ENCODE measurements around the gene METTL3. TPM values are rescaled to one million over a fixed set of nuclear protein-coding genes. Genes with fewer than 3 reads are reported as not detected.

METTL3 gene
- total RNA-seq, 4 donors from 2014 or later, result 38.9 to 125 (median 44.8) TPM

DNA sequence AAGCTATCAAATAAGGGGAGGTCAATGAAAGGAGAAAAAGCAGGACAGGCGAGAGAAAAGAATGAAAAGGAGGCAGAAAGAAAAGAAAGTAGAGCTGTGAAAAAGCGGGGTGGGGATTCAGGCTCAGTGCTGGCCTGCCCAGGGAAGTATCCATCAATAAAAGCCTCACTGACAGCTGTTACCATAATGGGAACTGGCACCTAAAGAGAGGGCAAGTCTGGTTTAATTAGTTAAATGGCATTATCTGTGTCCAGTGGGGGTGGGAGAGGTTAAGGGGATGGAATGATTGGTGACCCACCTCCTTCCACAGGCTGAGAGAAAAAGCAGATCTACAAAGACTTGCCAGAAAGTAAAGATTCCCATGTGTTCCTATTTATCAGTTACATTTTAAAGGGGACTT lies 7.6 kb upstream of the METTL3 start:
- H3K4me3 ChIP-seq, result no peak overlapping the region
- no peaks in the 10 kb centered on the region for H3K9me3 ChIP-seq
- no peak overlapping the region for H3K27ac ChIP-seq
- TF ChIP-seq EP300 (IDR thresholded peaks at IDR 0.05) (no peak), POLR2A (IDR thresholded peaks at IDR 0.05) (no peak), POLR2AphosphoS5 (IDR thresholded peaks at IDR 0.05) (no peak)
- TF ChIP-seq, protein P1, sequence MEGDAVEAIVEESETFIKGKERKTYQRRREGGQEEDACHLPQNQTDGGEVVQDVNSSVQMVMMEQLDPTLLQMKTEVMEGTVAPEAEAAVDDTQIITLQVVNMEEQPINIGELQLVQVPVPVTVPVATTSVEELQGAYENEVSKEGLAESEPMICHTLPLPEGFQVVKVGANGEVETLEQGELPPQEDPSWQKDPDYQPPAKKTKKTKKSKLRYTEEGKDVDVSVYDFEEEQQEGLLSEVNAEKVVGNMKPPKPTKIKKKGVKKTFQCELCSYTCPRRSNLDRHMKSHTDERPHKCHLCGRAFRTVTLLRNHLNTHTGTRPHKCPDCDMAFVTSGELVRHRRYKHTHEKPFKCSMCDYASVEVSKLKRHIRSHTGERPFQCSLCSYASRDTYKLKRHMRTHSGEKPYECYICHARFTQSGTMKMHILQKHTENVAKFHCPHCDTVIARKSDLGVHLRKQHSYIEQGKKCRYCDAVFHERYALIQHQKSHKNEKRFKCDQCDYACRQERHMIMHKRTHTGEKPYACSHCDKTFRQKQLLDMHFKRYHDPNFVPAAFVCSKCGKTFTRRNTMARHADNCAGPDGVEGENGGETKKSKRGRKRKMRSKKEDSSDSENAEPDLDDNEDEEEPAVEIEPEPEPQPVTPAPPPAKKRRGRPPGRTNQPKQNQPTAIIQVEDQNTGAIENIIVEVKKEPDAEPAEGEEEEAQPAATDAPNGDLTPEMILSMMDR (IDR thresholded peaks at IDR 0.05), result no peak
- no peak for DNase-seq (ENCODE audit: low spot score in 2 of 2)
- no peaks in the 10 kb centered on the region for H3K4me1 ChIP-seq
- no peaks in the 10 kb centered on the region for H3K36me3 ChIP-seq
- WGBS, result 73% methylated on average over 2 of the region's 2 CpGs
- no peaks in the 10 kb centered on the region for H3K27me3 ChIP-seq

DNA sequence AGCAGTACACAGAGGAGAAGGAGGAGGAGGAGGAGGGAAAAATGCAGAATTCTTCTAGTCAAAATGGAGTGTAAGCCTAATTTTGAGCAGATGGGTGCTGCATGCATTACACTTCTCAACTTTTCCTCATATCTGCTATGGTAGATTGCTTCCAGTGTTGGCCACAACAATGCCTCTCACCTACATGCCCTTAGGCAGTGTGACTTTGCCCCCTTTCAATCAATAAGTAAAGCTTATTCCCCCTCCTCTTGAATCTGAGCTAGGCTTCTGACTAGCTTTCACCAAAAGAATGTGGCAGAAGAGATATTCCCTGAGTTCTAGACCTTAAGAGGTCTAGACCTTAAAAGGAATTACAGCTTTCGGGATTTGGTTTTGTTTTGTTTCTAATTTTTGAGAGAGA lies 3.2 kb upstream of the METTL3 start:
- Histone ChIP-seq H3K9me3 (no peaks in the 10 kb centered on the region), H3K36me3 (no peaks in the 10 kb centered on the region), H3K27ac (no peak overlapping the region), H3K4me3 (no peak overlapping the region), H3K4me1 (peaks cover 12% of the 10 kb centered on the region), H3K27me3 (no peaks in the 10 kb centered on the region)
- TF ChIP-seq, protein P1 (IDR thresholded peaks at IDR 0.05), result no peak
- no peak for TF ChIP-seq EP300 (IDR thresholded peaks at IDR 0.05)
- no peak for TF ChIP-seq POLR2AphosphoS5 (IDR thresholded peaks at IDR 0.05)
- TF ChIP-seq POLR2A (IDR thresholded peaks at IDR 0.05), result no peak
- no peak for DNase-seq (ENCODE audit: low spot score in 2 of 2)
- 94% methylated on average over 1 of the region's 1 CpG for WGBS

DNA sequence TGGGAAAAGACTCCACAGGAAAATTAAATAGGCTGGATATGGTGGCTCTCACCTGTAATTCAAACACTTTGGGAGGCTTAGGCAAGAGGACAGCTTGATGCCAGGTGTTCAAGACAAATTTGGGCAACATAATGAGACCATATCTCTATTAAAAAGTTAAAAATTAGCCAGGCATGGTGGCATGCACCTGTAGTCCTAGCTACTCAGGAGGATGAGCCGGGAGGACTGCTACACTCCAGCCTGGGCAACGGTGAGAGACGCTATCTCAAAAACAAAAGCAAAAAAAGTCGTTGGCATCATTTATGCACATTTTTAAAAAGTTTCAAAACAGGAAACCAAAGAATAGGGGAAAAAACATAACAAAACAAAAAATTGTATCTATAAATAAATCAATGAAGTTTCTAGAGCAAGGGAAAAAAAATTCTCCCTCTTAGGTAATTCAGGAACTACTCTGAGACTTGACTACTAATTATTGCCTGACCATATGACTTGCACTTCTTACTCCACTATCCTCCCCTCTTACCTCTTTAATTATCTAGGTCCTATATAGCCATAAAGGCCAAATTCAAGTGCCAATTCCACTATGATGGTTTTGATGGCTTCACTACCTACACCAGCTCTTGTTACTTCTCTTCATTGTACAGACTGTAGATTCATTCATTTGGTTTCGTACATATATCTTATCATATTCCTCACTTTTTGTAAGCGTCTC lies 1.6 kb downstream of the METTL3 start:
- WGBS, result 83% methylated on average over 6 of the region's 6 CpGs
- Histone ChIP-seq H3K4me3 (peak overlapping the region; percentile 62), H3K27me3 (no peaks in the 10 kb centered on the region), H3K27ac (no peak overlapping the region), H3K36me3 (peaks cover 13% of the 10 kb centered on the region), H3K9me3 (no peaks in the 10 kb centered on the region), H3K4me1 (peaks cover 27% of the 10 kb centered on the region)
- TF ChIP-seq, protein P1 (IDR thresholded peaks at IDR 0.05), result no peak
- no peak for TF ChIP-seq EP300 (IDR thresholded peaks at IDR 0.05)
- TF ChIP-seq POLR2AphosphoS5 (IDR thresholded peaks at IDR 0.05), result no peak
- TF ChIP-seq POLR2A (IDR thresholded peaks at IDR 0.05), result no peak
- DNase-seq (ENCODE audit: low spot score in 2 of 2), result no peak

DNA sequence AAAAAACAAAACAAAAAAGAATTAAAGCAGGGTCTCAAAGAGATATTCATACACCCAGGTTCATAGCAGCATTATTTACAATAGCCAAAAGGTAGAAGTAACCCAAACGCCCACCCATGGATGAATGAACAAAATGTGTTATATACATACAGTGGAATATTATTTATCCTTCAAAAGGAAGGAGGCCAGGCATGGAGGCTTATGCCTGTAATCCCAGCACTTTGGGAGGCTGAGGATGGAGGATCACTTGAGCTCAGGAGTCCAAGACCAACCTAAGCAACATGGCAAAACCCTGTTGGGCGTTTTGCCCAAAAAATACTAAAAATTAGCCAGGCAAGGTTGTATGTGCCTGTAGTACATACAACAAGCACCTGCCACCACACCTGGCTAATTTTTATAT lies 4.6 kb downstream of the METTL3 start:
- Histone ChIP-seq H3K9me3 (no peaks in the 10 kb centered on the region), H3K4me3 (no peak overlapping the region), H3K27ac (no peak overlapping the region), H3K27me3 (no peaks in the 10 kb centered on the region), H3K4me1 (peaks cover 27% of the 10 kb centered on the region), H3K36me3 (peaks cover 30% of the 10 kb centered on the region)
- TF ChIP-seq, protein P1 (IDR thresholded peaks at IDR 0.05), result no peak
- no peak for TF ChIP-seq EP300 (IDR thresholded peaks at IDR 0.05)
- no peak for TF ChIP-seq POLR2AphosphoS5 (IDR thresholded peaks at IDR 0.05)
- no peak for TF ChIP-seq POLR2A (IDR thresholded peaks at IDR 0.05)
- DNase-seq (ENCODE audit: low spot score in 2 of 2), result no peak
- WGBS, result 86% methylated on average over 2 of the region's 2 CpGs

DNA sequence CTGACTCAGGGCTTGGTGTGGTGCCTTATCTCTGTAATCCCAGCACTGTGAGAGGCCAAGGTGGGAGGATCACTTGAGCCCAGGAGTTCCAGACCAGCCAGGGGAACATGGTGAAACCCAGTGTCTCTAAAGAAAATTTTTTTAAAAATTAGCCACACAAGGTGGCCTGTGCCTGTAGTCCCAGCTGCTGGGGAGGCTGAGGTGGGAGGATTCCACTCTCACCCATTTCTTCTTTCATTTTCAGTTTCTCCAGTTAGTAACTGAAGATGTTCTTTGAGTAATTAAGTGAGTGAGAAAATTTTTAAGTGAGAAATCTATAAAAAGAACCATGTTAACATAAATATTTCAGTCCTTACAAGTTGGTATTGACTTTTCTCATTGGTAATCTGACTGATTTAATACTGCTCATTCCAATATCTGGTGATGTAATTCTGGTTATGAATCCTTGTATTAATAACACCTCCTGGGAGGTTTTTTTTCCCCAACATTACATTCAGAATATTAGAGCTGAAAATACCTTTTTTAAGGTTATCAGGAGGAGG lies 6.1 kb downstream of the METTL3 start:
- Histone ChIP-seq H3K9me3 (no peaks in the 10 kb centered on the region), H3K27me3 (no peaks in the 10 kb centered on the region), H3K27ac (no peak overlapping the region), H3K4me3 (no peak overlapping the region), H3K36me3 (peaks cover 39% of the 10 kb centered on the region), H3K4me1 (peaks cover 22% of the 10 kb centered on the region)
- TF ChIP-seq POLR2A (IDR thresholded peaks at IDR 0.05) (no peak), EP300 (IDR thresholded peaks at IDR 0.05) (no peak), POLR2AphosphoS5 (IDR thresholded peaks at IDR 0.05) (no peak)
- TF ChIP-seq, protein P1 (IDR thresholded peaks at IDR 0.05), result no peak
- DNase-seq (ENCODE audit: low spot score in 2 of 2), result no peak
